HG03108 (cell line): ENCODE measurements around the gene DDR2.

Experiments
- ATAC-seq: cut with Tn5 transposase; IDR thresholded peaks from one replicate; pipeline ENCODE4 v1.9.1; 2021; ENCODE audit warnings: moderate library complexity; ENCODE audit not compliant: unreplicated experiment

The DDR2 gene

DNA sequence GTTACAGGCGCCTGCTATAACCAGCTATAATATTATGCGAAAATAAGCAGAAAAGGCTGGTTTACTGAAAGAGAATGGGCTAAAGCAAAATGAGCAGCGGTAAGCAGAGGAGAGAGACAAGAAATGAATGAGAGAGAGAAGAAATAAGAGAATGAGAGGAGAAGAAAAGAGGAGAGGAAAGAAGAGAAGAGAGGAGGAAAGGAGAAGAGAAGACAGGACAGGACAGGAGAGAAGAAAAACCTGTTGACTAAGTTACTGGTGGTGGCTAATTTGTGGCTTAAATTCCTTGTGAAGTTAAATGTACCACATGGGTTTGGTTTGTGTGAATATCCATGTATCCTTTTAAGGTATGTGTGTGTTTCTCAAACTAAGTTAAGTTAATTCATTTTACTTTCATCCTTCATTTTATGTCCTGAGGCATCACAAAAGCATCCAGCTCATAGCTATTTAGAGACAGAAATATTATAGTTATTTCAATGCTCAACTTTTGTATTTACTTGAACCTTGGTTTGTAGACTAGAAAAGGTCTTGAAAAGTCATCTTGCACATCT lies 3.1 kb upstream of the DDR2 start:
- ATAC-seq, result no peak

- no peak for ATAC-seq
Observed at GRCh38 chr1:162629651-162630050, 2.6 kb upstream of the DDR2 start.

DNA sequence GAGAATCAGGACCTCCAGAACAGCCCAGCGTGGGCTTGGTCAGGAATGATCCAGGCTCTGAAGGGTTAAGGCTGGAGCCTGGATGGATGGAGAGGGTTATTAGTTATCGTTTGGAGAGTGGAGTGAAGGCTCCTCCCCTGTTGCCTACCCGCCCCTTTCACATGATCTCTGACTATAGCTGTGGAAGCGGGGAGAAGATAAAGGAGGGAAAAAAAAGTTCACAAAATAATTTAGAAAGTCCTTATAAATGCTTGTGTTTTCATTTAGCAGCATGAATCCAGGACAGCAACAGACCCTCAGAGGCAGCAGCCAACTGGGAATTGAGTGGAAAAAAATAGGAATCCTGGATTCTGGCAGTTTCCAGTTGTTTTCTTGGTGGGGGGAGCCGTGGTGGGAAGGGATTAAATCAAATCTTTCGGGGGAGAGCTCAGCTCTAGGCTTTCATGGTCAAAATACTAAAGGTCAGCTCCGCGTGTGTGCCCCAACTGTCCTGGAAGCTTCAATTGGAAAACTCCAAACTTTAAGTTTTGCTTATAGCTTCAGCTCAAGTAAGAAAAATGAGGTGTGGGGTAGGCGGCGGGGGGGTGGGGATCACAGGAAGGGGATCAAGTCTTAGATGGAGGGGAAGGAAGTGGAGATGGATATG lies 595 bp upstream of the DDR2 start:
- ATAC-seq, result no peak

DNA sequence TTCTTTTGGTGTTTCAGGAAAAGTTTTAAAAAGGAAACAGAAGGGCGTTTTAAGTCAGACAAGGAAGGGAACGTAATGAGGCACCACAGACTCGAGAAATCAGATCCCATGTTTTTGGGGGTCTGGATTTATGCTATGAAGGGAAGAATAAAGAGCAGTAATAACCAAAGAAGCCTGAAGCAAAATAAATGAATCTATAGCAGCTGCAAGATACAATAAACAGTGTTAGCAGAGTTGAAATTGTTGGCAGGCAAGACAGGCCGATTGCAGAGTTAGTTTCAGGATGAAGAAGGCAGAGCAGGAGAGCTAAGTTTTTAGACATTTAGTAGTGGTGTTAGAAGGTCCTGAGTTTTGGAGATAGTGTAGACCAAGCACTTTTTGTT lies 425 bp downstream of the DDR2 start:
- ATAC-seq, result no peak

- ATAC-seq, result no peak
Observed at GRCh38 chr1:162633081-162633762, 958 bp downstream of the DDR2 start.

- ATAC-seq, result no peak
Observed at GRCh38 chr1:162635418-162635817, 3.2 kb downstream of the DDR2 start.

DNA sequence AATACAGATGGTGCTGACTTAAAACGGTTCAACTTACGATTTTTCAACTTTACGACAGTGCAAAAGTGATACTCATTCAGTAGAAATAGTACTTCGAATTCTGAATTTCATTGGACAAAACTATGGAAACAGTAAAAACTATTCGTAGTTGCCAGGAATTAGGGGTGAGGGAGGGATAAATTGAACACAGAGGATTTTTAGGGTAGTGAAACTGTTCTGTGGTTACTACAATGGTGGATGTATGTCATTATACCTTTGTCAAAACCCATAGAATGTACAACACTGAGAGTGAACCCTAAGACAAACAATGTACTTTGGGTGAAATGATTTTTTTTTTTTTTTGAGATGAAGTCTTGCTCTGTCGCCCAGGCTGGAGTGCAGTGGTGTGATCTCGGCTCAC lies 7.5 kb downstream of the DDR2 start:
- no peak for ATAC-seq

GRCh38 chr1:162641114-162641513 lies 8.8 kb downstream of the DDR2 start:
- ATAC-seq, result no peak

DNA sequence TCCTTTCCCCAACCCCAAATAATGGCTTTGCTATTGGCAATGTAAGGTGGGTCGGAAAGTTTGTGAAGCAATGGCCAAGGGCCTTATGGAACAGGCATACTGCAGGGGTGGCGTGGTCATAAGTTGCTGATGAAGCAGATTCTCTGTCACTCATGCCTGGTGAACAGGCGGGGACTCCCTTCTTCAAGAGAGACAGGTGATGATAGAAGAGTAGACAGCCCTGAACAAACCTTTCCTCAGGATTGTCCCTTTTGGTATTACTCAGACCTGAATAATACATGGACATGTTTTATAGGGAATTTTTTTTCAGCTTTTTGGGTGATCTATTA lies 12.7 kb downstream of the DDR2 start:
- ATAC-seq, result no peak

DNA sequence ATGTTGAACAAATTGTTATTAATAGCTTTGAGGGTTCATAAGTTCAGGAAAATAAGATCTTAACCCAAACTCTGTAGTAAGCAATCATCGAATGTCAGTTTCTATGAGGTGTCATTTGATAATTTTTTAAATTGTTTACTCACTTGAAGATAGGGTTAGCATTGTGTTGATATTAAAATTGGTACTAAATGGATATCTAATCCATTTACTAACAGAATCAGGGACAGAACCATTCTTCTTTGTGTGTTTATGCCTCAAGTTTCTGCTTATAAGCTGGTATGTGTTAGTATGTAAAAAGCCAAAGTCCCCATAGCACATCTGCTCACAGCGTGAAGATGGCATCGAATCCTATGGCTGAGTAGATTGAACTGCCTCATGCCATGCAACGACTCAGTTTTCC lies 13.4 kb downstream of the DDR2 start:
- ATAC-seq, result no peak

GRCh38 chr1:162649583-162649982 lies 17.3 kb downstream of the DDR2 start:
- no peak for ATAC-seq

DNA sequence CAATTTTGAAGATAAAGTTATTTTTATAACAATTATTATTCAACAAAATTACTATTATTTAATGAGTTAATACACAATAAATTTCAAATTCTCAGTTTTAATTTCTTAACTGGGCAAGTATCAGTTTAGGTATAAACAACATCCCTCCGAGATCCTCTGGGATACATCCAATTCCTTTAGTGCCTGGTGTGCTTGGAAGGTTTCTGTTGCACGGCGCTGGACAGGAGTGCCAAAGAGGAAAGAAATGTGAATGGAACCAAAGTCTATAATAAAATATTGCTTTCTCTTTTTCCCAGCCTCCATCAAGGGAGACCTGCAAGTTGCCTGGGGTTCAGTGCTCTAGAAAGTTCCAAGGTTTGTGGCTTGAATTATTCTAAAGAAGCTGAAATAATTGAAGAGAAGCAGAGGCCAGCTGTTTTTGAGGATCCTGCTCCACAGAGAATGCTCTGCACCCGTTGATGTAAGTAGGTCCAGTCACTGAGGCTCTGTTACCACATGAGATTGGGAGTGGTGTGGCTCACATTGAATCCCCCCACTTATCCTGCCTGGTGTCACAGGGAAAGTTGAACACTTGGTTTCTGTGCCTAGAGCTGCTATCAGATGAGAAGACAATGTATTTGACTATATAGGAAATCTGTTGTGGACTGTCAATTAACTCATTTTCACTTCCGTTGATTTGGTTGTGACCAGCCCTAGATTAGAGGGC lies 22.8 kb downstream of the DDR2 start:
- ATAC-seq, result no peak

GRCh38 chr1:162656266-162656665 lies 24.0 kb downstream of the DDR2 start:
- ATAC-seq, result no peak

DNA sequence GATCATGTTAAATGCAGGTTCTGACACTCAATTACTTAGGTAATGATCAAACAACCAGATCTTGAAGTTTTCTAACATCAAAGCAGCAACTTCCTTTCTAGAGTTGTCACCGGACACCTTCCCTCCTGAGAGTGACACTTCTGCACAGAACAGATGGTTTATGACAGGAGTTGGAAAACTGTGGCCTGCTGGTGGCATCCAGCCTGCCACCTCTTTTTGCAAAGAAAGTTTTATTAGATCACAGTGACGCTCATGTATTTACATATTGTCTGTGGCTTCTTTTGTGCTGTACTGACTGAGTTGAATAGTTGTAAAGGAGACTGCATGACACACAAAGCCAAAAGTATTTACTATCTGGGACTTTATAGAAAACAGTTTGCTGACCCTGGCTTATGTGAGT lies 28.3 kb downstream of the DDR2 start:
- no peak for ATAC-seq

DNA sequence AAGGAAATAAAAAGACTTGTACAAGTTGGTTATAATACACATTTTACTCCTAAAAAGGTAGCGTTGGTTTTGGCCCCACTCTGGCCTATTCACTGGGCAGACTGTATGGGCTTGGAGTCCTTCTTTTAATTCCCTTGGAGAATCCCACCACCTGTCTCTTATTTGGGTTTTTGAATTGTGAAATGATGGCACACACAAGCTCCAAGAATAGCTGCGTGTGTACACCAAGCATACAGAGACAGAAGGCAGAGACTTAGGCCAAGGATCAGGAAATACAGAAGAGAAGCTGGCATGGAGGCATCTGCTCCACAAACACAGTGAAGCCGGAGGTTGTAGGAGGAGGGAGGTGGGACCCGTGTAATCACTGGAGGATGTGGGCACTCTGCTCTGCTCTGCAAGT lies 29.1 kb downstream of the DDR2 start:
- ATAC-seq, result no peak

- no peak for ATAC-seq
Observed at GRCh38 chr1:162662013-162662412, 29.7 kb downstream of the DDR2 start.

DNA sequence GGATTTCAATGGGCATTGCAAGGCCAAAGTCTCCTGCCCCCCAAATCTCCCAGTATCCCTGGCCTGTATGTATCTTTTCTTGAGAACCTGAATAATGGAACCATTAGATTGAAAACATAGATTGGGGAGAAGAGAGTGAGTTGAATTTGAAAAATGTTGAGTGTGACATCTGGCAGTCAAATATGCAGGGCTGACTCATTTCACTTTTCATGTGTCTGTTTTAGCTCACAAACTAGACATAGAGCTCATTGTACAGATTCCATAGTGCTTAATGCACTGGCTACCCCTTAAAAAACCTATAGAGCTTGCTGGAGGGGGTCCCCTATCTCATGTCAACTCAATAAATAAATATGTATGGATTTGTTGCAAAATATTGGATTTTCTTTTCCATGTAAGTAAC lies 30.8 kb downstream of the DDR2 start:
- ATAC-seq, result no peak

GRCh38 chr1:162663589-162664106 lies 31.4 kb downstream of the DDR2 start:
- no peak for ATAC-seq

DNA sequence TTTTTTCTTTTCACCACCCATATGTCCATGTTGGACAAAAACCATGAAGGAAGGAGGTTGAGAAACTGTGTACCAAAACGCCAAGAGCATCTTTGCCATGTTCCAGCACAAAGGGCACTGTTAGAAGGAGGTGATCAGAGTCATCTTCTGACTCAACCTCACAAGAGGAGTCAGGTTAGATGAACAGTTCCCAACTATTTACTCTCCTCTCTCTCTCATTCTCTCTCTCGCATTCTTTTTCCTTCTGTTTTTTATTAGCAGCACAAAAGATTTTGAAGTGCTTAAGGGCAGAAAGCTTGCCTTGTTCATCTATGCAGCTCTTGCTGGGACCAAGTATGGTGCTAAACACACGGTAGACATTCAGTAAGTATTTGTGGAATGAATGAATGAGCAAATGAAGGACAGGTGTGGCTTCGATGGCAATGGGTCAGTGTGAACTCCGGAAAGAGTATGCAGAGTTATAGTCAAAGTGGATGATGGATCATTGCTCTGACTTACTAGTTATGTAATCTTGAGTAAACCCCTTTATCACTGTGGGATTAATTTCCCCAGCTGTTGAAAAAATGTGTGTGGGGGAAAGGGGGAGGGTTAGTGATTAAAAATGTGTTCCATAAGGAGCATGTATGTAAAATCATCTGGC lies 33.9 kb downstream of the DDR2 start:
- ATAC-seq, result no peak

- no peak for ATAC-seq
Observed at GRCh38 chr1:162667381-162668080, 35.3 kb downstream of the DDR2 start.
